ENCODE data around the gene LYPLAL1.

LYPLAL1 gene

GRCh38 chr1:219126377-219126776, 47.3 kb upstream of the LYPLAL1 start:
- H3K4me1 ChIP-seq (ENCODE audit: control insufficient read depth, low read length): no peaks in the 10 kb centered on the region
- H3K4me2 ChIP-seq (ENCODE audit: low read length): no peak overlapping the region
- no peaks in the 10 kb centered on the region for H3K9me2 ChIP-seq (replicated peaks; ENCODE audit: control insufficient read depth, low read length)
- no peak overlapping the region for H3K4me3 ChIP-seq (ENCODE audit: low read length)
- H4K20me1 ChIP-seq (ENCODE audit: control insufficient read depth, insufficient read depth, low read depth, low read length): no peaks in the 10 kb centered on the region
- H3K9me3 ChIP-seq (ENCODE audit: control insufficient read depth, insufficient read depth, low read length): no peaks in the 10 kb centered on the region
- H3K36me3 ChIP-seq (ENCODE audit: control insufficient read depth, low read length): no peaks in the 10 kb centered on the region
- H3F3A ChIP-seq (ENCODE audit: control insufficient read depth, insufficient read depth): no peaks in the 10 kb centered on the region
- TF ChIP-seq CTCF (IDR thresholded peaks at IDR 0.05; ENCODE audit: low read depth, low read length, poor library complexity, severe bottlenecking): no peak
- TF ChIP-seq EZH2phosphoT487 (IDR thresholded peaks at IDR 0.05; ENCODE audit: borderline replicate concordance, low read length): no peak
- H3K27me3 ChIP-seq (ENCODE audit: control insufficient read depth, low read length): no peaks in the 10 kb centered on the region
- H3K27ac ChIP-seq (ENCODE audit: low read depth, low read length): no peak overlapping the region
- no peaks in the 10 kb centered on the region for H3K79me2 ChIP-seq (ENCODE audit: control insufficient read depth, low read length)

- Histone ChIP-seq H3K9me3 (ENCODE audit: control insufficient read depth, insufficient read depth, low read length) (no peaks in the 10 kb centered on the region), H3K27me3 (ENCODE audit: control insufficient read depth, low read length) (no peaks in the 10 kb centered on the region), H3K27ac (ENCODE audit: low read depth, low read length) (no peak overlapping the region), H3K4me1 (ENCODE audit: control insufficient read depth, low read length) (no peaks in the 10 kb centered on the region), H3F3A (ENCODE audit: control insufficient read depth, insufficient read depth) (no peaks in the 10 kb centered on the region), H4K20me1 (ENCODE audit: control insufficient read depth, insufficient read depth, low read depth, low read length) (no peaks in the 10 kb centered on the region), H3K4me3 (ENCODE audit: low read length) (no peak overlapping the region), H3K36me3 (ENCODE audit: control insufficient read depth, low read length) (no peaks in the 10 kb centered on the region), H3K79me2 (ENCODE audit: control insufficient read depth, low read length) (no peaks in the 10 kb centered on the region), H3K4me2 (ENCODE audit: low read length) (no peak overlapping the region), H3K9me2 (replicated peaks; ENCODE audit: control insufficient read depth, low read length) (no peaks in the 10 kb centered on the region)
- TF ChIP-seq EZH2phosphoT487 (IDR thresholded peaks at IDR 0.05; ENCODE audit: borderline replicate concordance, low read length) (no peak), CTCF (IDR thresholded peaks at IDR 0.05; ENCODE audit: low read depth, low read length, poor library complexity, severe bottlenecking) (no peak)
Measured at GRCh38 chr1:219128957-219129356, 44.7 kb upstream of the LYPLAL1 start.

- H3K27me3 ChIP-seq (ENCODE audit: control insufficient read depth, low read length): no peaks in the 10 kb centered on the region
- H3K9me3 ChIP-seq (ENCODE audit: control insufficient read depth, insufficient read depth, low read length): no peaks in the 10 kb centered on the region
- no peaks in the 10 kb centered on the region for H3K9me2 ChIP-seq (replicated peaks; ENCODE audit: control insufficient read depth, low read length)
- no peak overlapping the region for H3K4me3 ChIP-seq (ENCODE audit: low read length)
- TF ChIP-seq EZH2phosphoT487 (IDR thresholded peaks at IDR 0.05; ENCODE audit: borderline replicate concordance, low read length) (no peak), CTCF (IDR thresholded peaks at IDR 0.05; ENCODE audit: low read depth, low read length, poor library complexity, severe bottlenecking) (no peak)
- H4K20me1 ChIP-seq (ENCODE audit: control insufficient read depth, insufficient read depth, low read depth, low read length): no peaks in the 10 kb centered on the region
- no peaks in the 10 kb centered on the region for H3K79me2 ChIP-seq (ENCODE audit: control insufficient read depth, low read length)
- H3K4me2 ChIP-seq (ENCODE audit: low read length): no peak overlapping the region
- no peaks in the 10 kb centered on the region for H3K36me3 ChIP-seq (ENCODE audit: control insufficient read depth, low read length)
- H3K27ac ChIP-seq (ENCODE audit: low read depth, low read length): no peak overlapping the region
- H3F3A ChIP-seq (ENCODE audit: control insufficient read depth, insufficient read depth): no peaks in the 10 kb centered on the region
- H3K4me1 ChIP-seq (ENCODE audit: control insufficient read depth, low read length): no peaks in the 10 kb centered on the region
Measured at GRCh38 chr1:219130366-219130935, 43.2 kb upstream of the LYPLAL1 start.
